ENCODE measurements around the gene TSPAN9.

TSPAN9 gene

DNA sequence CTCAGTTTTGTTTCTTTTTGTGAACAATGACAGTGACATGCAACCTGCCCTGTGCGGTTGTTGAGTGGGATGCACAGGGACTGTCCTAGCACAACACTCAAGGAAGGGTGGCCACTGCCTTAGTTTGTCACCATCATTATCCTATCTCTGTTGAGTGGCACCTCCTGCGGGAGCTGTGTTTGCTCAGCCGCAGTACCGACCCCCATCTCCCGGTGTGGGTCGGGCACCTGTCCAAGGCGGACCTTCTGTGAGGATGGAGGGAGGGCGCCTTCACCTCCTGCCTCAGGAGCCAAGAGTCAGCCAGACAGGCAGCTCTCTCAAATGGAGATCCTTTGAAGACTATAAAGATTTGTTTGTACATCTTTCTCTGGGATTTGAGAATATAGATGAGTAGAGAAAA lies 142.1 kb downstream of the TSPAN9 start:
- H3K27ac ChIP-seq (replicated peaks), result no peak overlapping the region
- peaks cover 2% of the 10 kb centered on the region for H3K27me3 ChIP-seq (ENCODE audit: insufficient read depth, poor library complexity, severe bottlenecking)
- no peak for DNase-seq (ENCODE audit: low read depth in 1 of 2, low spot score in 1 of 2)
- no peak overlapping the region for H3K4me3 ChIP-seq (replicated peaks; ENCODE audit: insufficient read depth, low read length)
- TF ChIP-seq REST (IDR thresholded peaks at IDR 0.05; ENCODE audit: insufficient replicate concordance, low read depth) (no peak), SPI1 (IDR thresholded peaks at IDR 0.05; ENCODE audit: borderline replicate concordance, low read depth) (no peak), POLR2AphosphoS5 (IDR thresholded peaks at IDR 0.05; ENCODE audit: low read depth) (no peak), GABPA (IDR thresholded peaks at IDR 0.05; ENCODE audit: low read depth) (no peak), CTCF (IDR thresholded peaks at IDR 0.05; ENCODE audit: insufficient read depth, low read length) (no peak)

- Histone ChIP-seq H3K4me3 (replicated peaks; ENCODE audit: insufficient read depth, low read length) (no peak overlapping the region), H3K27ac (replicated peaks) (no peak overlapping the region), H3K27me3 (ENCODE audit: insufficient read depth, poor library complexity, severe bottlenecking) (peaks cover 2% of the 10 kb centered on the region)
- TF ChIP-seq SPI1 (IDR thresholded peaks at IDR 0.05; ENCODE audit: borderline replicate concordance, low read depth) (no peak), CTCF (IDR thresholded peaks at IDR 0.05; ENCODE audit: insufficient read depth, low read length) (no peak), POLR2AphosphoS5 (IDR thresholded peaks at IDR 0.05; ENCODE audit: low read depth) (no peak), REST (IDR thresholded peaks at IDR 0.05; ENCODE audit: insufficient replicate concordance, low read depth) (no peak), GABPA (IDR thresholded peaks at IDR 0.05; ENCODE audit: low read depth) (no peak)
- no peak for DNase-seq (ENCODE audit: low read depth in 1 of 2, low spot score in 1 of 2)
Measured at GRCh38 chr12:3220382-3221321, 143.5 kb downstream of the TSPAN9 start.

DNA sequence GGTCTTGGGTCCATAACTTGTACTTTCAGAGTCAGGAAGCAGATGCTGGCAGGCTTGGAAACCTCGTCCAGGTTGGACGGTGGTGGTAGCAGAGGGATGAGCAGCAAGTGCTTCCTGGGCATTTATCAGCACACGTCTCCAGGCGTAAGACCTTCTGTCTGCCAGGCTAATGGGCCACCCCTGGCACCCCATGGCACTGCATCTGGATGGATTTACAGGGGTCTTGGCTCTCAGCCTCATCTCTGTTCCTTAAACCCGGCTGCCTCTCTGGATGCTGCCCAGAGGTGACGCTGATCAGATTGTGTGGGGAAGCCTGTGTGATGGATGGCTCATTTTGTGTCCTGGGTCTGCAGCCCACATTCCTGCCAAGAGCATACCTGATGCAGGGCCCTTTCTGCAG lies 145.1 kb downstream of the TSPAN9 start:
- peaks cover 2% of the 10 kb centered on the region for H3K27me3 ChIP-seq (ENCODE audit: insufficient read depth, poor library complexity, severe bottlenecking)
- TF ChIP-seq GABPA (IDR thresholded peaks at IDR 0.05; ENCODE audit: low read depth), result no peak
- no peak for TF ChIP-seq CTCF (IDR thresholded peaks at IDR 0.05; ENCODE audit: insufficient read depth, low read length)
- no peak for TF ChIP-seq POLR2AphosphoS5 (IDR thresholded peaks at IDR 0.05; ENCODE audit: low read depth)
- TF ChIP-seq SPI1 (IDR thresholded peaks at IDR 0.05; ENCODE audit: borderline replicate concordance, low read depth), result no peak
- TF ChIP-seq REST (IDR thresholded peaks at IDR 0.05; ENCODE audit: insufficient replicate concordance, low read depth), result no peak
- H3K4me3 ChIP-seq (replicated peaks; ENCODE audit: insufficient read depth, low read length), result no peak overlapping the region
- no peak for DNase-seq (ENCODE audit: low read depth in 1 of 2, low spot score in 1 of 2)
- no peak overlapping the region for H3K27ac ChIP-seq (replicated peaks)
